HG03108 (cell line): ENCODE measurements around the gene ZNF507.
"Not testable (repeated sequence)": the region's sequence is repeated elsewhere in the genome, so short reads cannot be mapped to it uniquely, and the experiment has no call there.

Experiments
- ATAC-seq: cut with Tn5 transposase; IDR thresholded peaks from one replicate; pipeline ENCODE4 v1.9.1; 2021; ENCODE audit warnings: moderate library complexity; ENCODE audit not compliant: unreplicated experiment

Gene ZNF507

DNA sequence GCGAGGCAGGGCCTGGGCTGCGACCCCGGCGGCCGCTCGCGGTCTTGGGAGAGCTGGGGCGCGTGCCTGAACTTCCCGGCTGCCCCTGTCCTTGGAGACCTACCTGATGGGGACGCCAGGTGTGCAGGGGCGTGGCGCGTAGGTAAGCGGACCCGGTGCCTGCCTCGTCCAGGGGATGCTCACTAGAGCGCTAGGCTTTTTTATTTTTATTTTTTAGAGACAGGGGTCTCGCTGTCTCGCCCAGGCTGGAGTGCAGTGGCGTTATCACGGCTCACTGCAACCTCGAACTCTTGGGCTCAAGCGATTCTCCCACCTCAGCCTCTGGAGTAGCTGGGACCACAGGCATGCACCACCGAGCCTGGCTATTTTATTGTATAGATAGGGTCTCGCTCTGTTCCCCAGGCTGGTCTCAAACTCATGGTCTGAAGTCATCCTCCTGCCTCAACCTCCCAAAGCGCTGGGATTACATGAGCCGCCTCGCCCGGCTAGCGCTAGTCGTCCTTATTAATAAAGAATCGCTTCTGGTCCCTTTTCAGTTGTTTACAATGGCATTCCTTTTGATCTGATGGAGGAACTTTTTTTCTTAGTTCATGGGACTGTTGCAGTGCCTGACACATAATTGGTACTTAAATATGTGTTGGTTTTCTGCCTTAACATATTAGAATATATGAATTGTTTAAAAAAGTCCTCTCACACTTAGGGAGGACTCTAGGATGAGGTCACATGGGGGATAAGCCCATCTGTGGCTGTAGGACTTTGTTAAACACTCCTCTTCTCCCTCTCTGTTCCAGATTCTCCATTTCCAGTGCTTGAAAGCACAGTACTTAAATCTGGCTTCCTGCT, 61.0 kb downstream of the ZNF507 start:
- ATAC-seq: no peak

- no peak for ATAC-seq
These were observed 61.9 kb downstream of the ZNF507 start for GRCh38 chr19:32407004-32407992.

GRCh38 chr19:32415246-32415645, 69.8 kb downstream of the ZNF507 start:
- no peak for ATAC-seq

DNA sequence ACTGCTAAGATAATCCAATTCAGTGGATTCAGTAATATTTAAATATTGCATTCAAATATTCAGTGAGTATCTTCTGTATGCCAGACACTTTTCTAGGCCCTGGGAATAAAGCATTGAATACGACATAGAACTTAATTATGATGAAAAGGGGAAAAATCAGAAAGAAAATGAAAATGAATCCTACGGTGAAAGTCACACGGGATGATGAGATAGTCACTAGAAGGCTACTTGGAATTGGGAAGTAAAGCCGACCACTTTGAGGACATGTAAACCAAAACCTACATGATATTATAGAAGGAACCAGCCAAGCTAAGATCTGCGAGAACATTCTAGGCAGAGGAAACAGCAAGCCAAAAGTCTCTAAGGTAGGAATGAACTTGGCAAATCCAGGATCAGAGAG, 70.3 kb downstream of the ZNF507 start:
- ATAC-seq: no peak

DNA sequence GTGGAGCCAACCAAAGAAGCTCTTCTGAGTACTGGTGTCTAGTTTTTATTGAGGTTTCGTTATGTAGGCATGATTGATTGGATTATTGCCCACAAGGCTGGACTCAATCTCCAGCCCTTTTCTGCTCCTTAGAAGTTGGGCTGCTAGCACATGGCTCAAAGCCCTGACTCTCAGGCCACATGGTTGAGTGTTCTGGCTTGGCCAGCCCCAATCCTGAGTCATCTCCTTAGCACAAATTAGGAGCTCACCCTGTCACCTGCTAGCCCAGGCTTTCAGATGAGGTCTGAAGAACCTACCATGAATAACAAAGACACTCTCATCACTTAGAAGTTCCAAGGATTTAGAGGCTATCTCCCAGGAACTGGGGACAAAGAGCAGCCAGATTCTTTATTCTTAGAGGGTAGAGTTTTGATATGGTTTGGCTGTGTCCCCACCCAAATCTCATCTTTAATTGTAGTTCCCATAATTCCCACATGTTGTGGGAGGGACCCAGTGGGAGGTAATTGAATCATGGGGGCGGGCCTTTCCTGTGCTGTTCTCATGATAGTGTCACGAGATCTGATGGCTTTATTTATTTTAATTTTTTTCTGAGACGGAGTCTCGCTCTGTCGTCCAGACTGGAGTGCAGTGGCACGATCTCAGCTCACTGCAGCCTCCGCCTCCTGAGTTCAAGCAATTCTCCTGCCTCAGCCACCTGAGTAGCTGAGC, 71.5 kb downstream of the ZNF507 start:
- no peak for ATAC-seq

- no peak for ATAC-seq
These were observed 72.7 kb downstream of the ZNF507 start for GRCh38 chr19:32418155-32418554.

DNA sequence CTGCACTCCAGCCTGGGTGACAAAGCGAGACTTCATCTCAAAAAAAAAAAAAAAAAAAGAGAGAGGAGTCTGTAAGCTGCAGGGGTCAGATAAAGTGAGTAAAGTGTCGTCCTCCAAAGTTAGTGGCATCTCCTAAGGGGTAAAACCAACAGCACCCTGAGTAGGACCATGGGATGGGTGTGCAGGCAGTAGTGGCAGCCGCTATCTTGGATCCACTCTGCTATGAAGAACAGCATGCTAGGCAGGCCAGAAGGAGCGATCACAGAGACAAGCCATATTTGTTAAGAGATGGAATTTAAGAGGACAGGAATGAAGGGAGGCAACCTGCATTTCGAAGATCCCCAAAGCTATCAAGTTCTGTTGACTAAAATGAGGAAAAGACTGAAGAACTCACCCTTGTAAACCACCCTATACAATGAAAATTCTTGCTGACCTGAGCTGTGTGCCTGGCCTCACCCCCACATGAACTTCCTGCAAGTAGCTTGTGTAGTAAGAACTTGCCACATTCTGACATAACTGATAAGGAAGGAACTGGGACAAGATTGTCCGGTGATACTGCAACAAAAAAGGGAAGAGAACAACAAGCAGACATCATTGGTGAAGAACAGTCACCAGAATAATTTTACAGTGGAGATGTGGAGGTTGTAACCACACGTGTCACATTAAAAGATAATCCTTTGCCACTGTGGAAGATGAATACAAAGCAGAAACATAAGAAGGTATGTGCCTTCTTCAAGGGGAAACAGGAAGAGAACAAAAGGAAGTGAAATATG, 76.4 kb downstream of the ZNF507 start:
- ATAC-seq: no peak

DNA sequence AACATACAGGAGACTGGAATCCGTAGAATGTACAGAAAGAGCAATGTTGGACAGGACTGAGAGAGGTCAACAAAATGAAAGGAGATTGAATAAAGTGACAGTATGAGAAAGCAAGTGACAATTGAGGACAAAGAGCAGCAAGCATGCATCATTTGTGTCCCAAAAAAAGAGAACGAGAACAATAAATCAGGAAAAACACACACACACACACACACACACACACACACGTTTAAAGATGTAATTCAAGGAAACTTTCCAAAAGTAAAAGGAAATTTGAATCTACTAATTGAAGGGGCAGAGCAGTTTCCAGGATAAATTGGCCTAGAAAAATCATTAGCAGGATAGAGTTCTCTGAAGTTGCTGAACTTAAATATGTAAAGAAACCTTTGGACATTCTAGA, 77.0 kb downstream of the ZNF507 start:
- ATAC-seq: no peak

DNA sequence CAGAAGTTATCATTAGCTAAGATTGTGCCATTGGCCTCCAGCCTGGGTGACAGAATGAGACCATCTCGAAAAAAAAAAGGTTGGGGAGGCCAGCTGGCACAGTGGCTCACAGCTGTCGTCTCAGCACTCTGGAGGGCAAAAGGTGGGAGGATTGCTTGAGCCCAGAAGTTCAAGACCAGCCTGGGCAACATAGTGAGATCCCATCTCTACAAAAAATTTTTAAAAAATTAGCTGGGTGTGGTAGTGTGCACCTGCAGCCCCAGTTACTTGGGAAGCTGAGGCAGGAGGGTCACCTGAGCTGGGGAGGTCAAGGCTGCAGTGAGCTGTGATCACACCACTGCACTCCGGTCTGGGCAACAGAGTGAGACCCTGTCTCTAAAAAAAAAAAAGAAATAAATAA, 78.5 kb downstream of the ZNF507 start:
- ATAC-seq: not testable (repeated sequence)

GRCh38 chr19:32427536-32427935, 82.1 kb downstream of the ZNF507 start:
- no peak for ATAC-seq

GRCh38 chr19:32436692-32437091, 91.3 kb downstream of the ZNF507 start:
- ATAC-seq: no peak

GRCh38 chr19:32437096-32437495, 91.7 kb downstream of the ZNF507 start:
- ATAC-seq: no peak
